ENCODE data around the gene KLHDC9. TPM values are rescaled to one million over a fixed set of nuclear protein-coding genes. Genes with fewer than 3 reads are reported as not detected.

KLHDC9 gene, protein sequence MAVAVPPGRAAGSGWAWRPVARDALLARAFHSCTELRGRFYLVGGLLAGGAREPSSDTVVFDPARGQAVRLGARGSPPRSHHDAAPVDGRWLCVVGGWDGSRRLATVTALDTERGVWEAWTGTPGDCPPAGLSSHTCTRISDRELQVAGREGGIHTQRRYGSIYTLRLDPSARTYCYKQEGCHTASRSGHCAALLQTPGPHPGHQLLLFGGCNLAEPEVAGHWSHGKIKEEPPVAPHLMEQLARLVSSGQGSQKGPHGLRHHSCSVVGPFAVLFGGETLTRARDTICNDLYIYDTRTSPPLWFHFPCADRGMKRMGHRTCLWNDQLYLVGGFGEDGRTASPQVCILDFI
- total RNA-seq: 2.5 and 4.0 TPM in 2 replicates

DNA sequence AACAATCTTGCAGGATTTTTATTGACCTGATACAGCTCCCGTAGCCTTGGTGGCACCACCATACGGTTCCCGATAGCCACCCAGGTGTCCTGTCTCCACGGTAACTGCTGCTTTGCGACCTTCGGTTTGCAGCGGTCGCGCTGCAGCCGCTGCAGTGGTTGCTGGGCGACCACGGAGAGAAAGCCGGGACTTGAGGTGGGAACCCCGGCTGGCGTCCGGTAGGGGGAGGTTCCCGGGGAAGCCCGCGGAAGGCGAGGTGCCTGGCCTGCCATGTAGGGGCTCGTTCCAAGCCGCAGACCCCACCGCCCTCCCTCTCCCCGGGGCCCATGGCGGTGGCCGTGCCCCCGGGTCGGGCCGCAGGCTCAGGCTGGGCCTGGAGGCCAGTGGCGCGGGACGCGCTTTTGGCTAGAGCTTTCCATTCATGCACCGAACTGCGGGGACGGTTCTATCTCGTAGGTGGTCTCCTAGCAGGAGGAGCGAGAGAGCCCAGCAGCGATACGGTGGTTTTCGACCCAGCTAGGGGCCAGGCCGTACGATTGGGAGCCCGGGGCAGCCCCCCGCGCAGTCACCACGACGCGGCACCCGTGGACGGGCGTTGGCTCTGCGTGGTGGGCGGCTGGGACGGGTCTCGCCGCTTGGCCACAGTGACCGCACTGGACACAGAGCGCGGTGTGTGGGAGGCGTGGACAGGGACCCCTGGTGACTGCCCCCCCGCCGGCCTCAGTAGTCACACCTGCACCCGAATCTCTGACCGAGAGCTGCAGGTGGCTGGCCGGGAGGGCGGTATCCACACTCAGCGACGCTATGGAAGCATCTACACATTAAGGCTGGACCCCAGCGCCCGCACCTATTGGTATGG lies at the start of gene KLHDC9:
Gene KLHDC9 (plus strand): TSS at position 152 of the 859 bp plus-strand sequence. CDS start 175 bp downstream, at position 327.

DNA sequence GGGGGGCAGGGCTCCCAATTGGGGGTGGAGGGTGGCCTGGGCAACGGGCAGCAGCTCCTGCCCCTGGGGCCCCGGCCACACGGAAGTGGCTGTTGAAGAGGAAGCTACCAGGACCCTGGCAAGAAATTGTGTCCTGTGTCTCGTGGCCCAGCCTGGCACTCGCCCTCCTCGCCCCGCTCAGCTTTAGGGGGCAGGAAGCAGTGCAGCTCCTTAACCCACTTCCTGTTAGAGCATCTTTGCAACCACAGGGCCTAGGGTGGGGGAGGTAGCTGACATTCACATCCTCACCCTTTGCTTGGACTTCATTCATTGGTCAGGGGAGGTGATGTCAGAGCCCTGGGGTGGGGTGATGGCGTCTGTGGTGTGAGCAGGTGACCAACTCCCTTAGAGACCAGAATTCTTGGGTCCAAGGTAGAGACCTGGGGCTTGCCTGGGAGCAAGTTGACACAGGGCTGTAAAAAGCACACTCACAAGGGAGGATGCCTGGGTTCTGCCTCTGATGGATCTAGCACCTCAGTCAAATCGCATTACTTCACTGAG lies 28.4 kb upstream of the KLHDC9 start, which contains the start of gene ARHGAP30:
Gene ARHGAP30 (minus strand): TSS at position 161 of the 540 bp plus-strand sequence. CDS start 267 bp downstream, outside the sequence.

DNA sequence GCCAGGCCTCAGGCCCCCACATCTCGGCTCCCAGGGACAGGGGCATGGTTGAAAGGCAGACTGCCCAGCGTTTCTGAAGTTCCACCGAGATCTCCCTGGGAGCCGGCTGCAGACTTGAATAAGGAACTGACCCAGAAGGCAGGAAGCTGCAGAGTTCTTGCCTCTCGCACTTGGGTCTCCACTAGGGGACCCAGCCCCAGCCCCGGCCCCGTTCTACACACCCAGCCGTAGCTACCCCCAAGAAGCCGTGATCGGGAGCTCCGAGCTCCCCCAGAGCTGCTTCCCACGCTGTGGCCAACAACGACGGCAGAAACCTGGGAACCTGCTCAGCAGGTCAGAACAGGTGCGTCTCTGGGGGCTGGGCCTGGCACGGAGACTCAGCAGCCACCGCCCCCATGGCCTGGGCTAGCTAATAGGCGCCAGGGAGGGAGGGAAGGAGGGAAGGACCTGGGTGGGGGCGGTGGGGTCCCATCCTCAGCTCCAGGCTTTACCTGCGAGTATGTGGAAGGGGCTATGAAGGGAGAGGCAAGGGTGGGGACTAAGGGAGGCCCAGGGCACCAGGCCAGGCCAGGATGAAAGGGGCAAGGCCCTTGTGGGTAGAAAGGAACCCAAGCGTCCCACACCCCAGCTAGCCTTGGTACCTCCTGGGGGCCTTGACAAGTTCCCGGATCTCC lies 8.8 kb upstream of the KLHDC9 start, which contains the start of gene NECTIN4:
Gene NECTIN4 (minus strand): TSS at position 308 of the 674 bp plus-strand sequence. CDS start 262 bp downstream, at position 46.

DNA sequence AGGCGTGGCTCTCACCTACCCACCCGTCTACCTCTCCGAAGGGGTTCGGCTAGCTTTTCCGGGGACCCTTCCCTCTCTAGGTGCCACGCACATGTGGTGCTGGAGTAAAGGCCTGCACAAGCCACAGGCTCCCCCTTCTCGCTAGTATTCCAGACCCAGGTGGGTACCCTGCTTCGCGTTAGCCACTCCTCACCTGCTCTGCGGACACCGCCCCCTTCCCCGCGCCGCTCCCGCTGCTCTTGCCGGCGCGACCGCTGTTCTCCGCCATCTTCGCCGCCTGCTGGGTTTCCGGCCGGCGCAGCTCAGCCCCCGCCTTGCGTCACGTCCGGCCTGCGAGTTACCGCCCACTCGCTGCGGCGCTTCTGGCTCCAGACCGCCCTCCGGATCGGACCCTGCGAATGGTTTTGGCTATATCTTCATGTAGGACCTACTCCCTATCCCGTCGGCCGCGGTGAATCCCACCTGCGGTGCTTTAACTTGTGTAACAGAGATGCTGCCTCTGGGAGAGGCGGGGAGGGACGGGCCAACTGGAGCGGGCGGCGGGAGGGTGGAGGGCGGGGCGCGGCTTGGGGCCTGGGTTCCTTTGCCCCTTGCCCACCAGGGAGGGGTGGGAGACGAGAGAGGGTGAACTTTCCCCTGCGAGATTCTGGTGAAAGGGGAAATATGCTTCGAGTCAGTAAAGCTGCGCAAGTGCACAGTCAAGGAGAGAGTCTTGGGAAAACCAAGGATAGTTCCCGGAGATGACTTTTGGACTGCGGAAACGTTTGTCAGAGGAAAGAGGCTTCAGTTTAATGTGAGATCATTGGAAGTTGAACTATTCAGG lies 19.8 kb downstream of the KLHDC9 start, which contains the start of the genes NIT1 and PFDN2:
Gene NIT1 (plus strand): TSS at position 347 of the 823 bp plus-strand sequence. CDS start 72 bp downstream, at position 419.
Gene PFDN2 (minus strand): TSS at position 279 of the 823 bp plus-strand sequence. CDS start 11 bp downstream, at position 268.

DNA sequence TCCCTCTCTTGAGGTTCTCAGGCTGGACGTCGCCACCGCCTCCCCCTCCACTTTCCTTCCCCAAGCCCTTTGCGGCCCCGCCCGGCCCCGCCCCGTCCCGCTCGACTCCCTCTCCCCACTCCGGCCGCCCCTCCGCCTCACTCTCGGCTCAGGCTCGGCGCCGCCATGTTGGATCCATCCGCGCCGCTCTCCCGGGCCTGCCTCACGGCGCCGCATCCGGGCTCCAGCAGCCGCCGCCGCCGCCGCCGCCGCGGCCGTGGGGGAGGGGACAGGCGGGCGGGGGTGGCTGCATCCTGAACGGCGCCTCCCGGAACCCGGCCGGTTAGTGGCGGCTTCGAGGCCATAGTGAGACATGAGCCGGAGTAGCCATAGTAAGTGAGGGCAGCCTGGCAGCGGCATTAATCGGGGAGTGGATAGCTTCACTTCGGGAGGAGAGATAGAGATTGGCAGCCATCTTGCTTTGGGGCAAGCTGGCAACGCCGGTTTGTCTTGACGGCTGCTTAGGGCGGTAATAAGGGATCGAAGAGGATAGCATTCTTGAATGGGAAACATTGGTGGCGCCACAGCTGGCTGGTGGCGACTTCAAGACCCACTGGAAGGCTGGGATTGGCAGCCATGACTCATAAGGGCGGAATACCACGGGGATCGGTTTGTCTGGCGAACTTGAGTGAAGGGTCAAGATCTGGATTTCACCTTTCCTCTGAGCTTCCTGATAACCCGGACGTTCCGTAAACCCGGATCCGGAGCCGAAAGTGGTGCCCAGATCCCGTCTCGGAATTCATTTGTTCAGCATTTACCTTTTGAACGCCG lies 34.5 kb downstream of the KLHDC9 start, which contains the start of gene DEDD:
Gene DEDD (minus strand): TSS at position 258 of the 810 bp plus-strand sequence. CDS start 8,205 bp downstream, outside the sequence.

Other genes with a start within 250 kb of the KLHDC9 start
- not detected in 2 replicates for gene CD244, start 235.5 kb upstream of the KLHDC9 start, total RNA-seq
- gene ITLN1, start 213.2 kb upstream of the KLHDC9 start, total RNA-seq: not detected in 2 replicates
- not detected in 2 replicates for gene ITLN2, start 143.6 kb upstream of the KLHDC9 start, total RNA-seq
- gene F11R, start 77.2 kb upstream of the KLHDC9 start, total RNA-seq: 0.53 and 0.86 TPM in 2 replicates
- gene TSTD1, start 59.4 kb upstream of the KLHDC9 start, total RNA-seq: 0.86 and 2.5 TPM in 2 replicates
- gene USF1, start 52.4 kb upstream of the KLHDC9 start, total RNA-seq: 65.7 and 69.8 TPM in 2 replicates
- gene ARHGAP30, start 28.5 kb upstream of the KLHDC9 start, total RNA-seq: not detected in 2 replicates
- gene NECTIN4, start 8.8 kb upstream of the KLHDC9 start, total RNA-seq: under 0.01 and 1.4 TPM in 2 replicates
- 36.3 and 83.5 TPM in 2 replicates for gene PFDN2, start 19.7 kb downstream of the KLHDC9 start, total RNA-seq
- gene NIT1, start 19.7 kb downstream of the KLHDC9 start, total RNA-seq: 43.8 and 61.1 TPM in 2 replicates
- 31.4 and 31.9 TPM in 2 replicates for gene DEDD, start 34.3 kb downstream of the KLHDC9 start, total RNA-seq
- 90.9 and 113 TPM in 2 replicates for gene UFC1, start 55.6 kb downstream of the KLHDC9 start, total RNA-seq
- 8.1 and 12.2 TPM in 2 replicates for gene USP21, start 61.1 kb downstream of the KLHDC9 start, total RNA-seq
- gene PPOX, start 68.1 kb downstream of the KLHDC9 start, total RNA-seq: 12.4 and 32.0 TPM in 2 replicates
- gene B4GALT3, start 79.1 kb downstream of the KLHDC9 start, total RNA-seq: 36.0 and 42.1 TPM in 2 replicates
- gene ADAMTS4, start 100.7 kb downstream of the KLHDC9 start, total RNA-seq: 9.5 and 14.5 TPM in 2 replicates
- 134 and 138 TPM in 2 replicates for gene NDUFS2, start 104.0 kb downstream of the KLHDC9 start, total RNA-seq
- gene FCER1G, start 116.9 kb downstream of the KLHDC9 start, total RNA-seq: not detected in 2 replicates
- gene APOA2, start 125.3 kb downstream of the KLHDC9 start, total RNA-seq: not detected in 2 replicates
- 11.9 and 16.4 TPM in 2 replicates for gene TOMM40L, start 127.7 kb downstream of the KLHDC9 start, total RNA-seq
- gene NR1I3, start 139.8 kb downstream of the KLHDC9 start, total RNA-seq: not detected in 2 replicates
- gene PCP4L1, start 160.4 kb downstream of the KLHDC9 start, total RNA-seq: not detected in 2 replicates
- 3.5 and 20.9 TPM in 2 replicates for gene MPZ, start 211.6 kb downstream of the KLHDC9 start, total RNA-seq
- 41.8 and 122 TPM in 2 replicates for gene SDHC, start 216.0 kb downstream of the KLHDC9 start, total RNA-seq